ENCODE data around the gene BRD3.
A peak's percentile ranks its signal among the peaks of the same experiment; 100 is the strongest.

BRD3 gene

DNA sequence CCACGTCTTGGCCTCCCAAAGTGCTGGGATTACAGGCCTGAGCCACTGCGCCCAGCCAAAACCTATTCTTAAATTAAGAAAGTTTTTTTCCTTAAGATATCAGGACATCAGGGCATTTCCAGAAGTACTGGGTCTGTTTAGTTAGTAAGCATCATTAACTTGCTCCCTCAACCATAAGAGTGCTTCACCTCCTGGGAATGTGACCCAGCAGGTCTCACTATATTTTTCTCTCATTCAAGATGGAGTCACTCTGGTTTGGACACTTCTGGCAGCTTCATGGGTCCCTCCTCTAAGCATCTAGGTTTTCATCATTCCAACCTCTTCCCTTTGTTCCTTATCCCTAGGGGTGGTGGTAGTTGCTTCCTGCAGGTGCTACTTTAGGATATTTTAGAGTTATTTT lies 52.9 kb downstream of the BRD3 start:
- no peak for DNase-seq

DNA sequence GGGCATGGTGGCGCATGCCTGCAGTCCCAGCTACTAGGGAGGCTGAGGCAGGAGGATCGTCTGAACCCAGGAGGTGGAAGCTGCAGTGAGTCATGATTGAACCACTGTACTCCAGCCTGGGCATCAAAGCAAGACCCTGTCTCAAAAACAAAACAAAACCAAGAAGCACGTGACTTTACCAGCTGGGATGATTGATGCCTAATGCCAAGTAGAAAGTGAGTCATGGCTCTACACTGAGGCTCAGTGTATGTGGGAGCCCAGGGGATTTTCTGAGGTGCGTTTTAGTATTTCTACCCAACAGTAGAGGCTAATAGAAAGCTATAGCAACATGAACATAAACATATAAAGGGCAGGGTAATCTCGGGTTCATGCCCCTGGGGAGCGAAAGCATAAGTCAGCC lies 56.4 kb downstream of the BRD3 start:
- DNase-seq, result no peak

DNA sequence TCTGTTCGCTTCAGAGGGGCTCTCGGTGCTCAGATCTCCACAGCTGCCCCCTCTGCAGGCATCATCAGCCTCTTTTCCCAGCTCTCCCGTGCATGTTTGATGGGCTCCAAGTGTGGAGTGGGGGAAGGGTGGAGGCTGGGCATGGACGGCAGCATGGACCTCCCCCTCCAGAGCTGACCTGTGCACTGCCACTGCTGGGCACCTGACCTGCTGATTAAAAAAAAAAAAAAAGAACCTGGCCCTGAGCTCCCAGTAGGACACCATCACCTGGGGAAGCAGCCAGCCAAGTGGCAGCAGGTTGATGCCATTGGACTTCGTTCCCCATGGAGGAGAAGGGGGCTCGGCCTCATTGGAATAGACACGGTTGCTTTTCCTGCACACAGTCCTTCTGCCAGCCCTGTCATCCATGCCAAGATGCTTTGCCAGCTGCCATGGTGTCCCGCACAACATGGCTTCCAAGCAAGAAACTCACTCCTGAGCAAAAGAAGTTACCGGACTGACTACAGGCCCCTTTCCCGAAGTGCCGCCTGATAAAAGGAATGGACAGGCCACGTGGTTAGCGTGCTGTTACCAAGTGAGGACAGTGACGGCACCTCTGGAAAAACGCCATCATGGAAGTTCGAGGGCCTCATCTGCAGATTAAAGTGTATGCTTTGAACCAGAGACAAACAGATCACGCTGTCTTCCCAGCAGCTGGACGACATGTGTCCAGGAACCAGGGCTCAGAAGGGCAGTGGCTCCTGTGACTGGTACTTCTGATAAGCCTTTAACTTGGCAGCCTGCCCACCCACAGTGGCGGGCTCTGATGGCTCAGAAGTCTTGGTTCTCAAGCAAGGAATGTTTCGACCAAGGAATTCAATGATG lies 57.3 kb downstream of the BRD3 start:
- no peak for DNase-seq

DNA sequence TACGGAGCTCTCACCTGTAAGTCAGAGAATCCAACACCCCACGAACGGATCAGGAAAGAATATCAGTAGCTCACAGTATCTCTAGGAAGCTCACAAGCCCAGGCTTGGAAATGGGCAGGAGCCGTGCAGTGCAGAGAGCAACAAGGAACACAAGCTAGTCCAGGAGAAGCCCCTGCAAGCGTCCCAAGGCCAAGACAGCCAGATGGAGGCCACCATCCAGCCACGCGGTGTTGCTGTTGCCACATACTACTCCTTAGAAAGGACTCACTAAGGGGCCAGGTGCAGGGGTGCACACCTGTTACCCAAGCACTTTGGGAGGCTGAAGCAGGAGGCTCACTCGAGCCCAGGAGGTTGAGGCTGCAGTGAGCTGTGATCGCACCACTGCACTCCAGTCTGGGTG lies 60.3 kb downstream of the BRD3 start:
- DNase-seq, result no peak

DNA sequence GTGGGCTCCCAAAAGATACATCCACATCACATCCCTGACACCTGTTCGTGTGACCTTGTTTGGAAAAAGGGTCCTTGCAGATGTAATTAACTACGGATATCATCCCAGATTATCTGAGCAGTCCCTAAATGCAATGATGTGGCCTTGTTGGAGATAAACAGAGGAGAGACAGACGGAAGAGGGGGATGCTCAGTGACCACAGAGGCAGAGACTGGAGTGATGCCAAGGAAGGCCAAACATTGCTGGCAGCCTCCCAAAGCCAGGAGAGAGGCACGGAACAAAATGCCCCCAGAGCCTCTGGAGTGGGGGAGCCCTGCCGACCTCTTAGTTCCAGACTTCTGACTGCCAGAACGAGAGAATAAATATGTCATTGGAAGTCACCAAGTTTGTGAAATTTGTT lies 60.7 kb downstream of the BRD3 start:
- DNase-seq, result no peak

DNA sequence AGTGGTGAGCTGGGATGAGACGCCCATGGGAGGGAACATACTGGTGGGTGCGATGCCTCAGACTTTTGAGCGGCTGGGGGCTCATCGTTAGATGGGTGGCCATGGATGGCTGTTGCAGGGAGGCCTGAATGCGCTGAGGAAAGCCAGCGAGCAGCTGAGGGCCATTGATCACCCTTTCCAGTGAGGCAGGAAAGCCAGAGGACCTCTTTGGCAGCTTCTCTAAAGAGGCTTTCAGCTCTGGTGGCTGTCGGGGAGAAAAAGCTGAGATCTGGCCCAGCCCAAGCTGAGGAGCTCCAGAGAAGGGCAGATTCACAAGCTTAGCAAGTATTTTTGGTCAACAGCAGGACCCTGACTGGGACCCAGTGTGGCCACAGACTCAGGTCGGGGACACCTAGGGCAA lies 62.4 kb downstream of the BRD3 start:
- DNase-seq, result no peak

DNA sequence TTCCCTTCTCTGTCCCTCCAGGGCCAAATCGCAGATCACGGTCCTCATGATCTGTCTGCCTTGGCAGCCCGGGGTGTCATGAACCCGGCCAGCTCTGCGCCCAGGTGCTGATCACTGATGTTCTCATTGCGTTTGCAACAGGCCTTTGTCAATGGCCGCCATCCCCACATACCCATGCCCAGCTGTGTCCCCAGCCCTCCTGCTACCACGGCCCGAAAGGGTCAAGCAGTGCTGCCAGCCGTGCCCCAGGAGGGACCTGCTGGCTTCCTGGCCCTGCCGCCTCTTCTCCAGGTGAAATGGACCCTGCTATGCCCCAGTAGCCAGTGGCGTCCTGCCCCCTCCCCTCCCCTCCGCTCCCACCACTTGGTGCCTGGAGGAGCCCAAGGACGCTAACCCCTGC lies 62.9 kb downstream of the BRD3 start:
- DNase-seq, result no peak

DNA sequence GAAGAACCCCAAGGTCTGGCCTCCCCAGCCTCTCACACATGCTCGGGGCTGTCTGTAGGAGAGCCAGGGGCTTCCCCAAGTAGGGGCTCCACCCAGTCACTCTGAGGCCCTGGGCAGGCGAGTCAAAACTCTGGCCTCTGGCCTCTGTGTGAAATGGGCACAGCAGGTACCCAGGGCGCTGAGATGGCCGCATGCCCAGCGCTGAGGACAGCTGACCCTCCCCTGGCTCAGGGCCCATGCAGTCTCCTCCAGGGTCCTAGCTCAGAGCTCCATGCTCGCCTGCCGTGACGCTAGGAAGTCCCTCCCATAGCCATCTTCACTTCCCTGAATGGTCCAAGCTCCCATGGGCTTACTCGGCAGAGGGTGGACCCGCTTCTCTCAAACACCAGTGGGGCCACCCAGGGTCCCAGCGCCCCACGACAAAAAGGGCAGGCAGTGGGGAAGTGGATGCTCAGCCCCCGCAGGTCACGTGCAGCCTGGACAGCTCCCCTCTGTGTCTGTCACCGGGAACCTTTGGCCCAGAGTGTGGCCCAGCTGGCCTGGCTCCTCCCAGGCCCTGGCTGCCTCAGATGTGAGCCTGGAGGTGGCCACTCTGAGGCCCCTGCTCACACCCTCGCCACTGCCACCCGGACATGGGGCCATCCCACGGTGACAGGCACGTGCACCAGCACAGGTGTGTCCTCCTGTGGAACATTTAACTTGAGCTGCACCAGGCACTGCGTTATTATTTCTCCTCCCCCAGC lies 63.5 kb downstream of the BRD3 start:
- no peak for DNase-seq

DNA sequence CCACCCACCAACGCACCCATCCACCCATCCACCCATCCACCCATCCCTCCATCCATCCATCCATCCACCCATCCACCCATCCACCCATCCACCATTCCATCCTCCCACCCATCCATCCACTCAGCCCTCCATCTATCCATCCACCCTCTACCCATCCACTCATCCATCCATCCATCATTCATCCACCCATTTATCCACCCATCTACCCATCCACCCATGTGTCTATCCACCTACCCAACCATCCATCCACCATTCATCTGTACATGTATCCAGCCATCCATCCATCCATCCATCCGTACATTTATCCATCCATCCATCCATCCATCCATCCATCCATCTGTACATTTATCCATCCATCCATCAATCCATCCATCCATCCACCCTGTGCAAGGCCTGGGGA lies 64.6 kb downstream of the BRD3 start:
- DNase-seq, result no peak

DNA sequence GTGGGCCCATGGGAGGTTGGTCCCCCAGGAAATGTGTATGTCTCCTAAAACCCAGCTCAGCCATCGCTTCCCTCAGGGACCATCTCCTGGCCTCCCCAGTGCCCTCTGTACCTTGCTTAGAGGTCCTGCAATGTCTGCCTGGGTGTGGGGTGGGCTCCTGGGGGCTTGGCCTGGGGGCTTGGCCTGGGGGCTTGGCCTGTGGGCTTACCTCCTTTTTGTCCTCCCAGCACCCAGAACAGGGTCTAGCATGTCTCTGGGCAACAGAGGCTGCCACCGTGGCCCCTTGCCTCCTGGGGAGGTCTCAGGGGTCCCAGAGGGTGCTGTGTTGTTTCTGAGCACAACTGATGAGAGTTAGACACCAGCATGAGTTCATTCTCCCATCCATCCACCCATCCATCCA lies 65.0 kb downstream of the BRD3 start:
- DNase-seq, result no peak

DNA sequence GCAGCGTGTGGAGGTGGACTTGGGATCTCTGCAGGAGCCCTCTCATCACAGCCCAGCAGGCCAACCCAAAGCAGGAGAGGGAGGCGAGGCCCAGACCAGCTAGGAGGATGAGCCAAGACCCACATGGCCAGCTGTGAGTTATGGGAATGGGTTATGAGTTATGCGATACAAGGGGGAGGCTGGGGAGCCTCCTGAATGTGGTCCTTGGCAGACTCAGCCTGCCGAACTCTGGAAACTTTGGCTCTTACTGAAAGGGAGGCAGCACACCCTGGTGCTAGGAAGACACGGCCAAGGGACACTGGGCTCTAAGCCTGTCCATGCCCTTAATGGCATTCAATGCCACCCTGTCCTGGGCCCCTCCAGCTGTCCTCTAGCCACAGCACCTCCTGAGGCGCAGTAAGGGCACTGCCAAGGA lies 68.0 kb downstream of the BRD3 start:
- peak; percentile 40 for DNase-seq

DNA sequence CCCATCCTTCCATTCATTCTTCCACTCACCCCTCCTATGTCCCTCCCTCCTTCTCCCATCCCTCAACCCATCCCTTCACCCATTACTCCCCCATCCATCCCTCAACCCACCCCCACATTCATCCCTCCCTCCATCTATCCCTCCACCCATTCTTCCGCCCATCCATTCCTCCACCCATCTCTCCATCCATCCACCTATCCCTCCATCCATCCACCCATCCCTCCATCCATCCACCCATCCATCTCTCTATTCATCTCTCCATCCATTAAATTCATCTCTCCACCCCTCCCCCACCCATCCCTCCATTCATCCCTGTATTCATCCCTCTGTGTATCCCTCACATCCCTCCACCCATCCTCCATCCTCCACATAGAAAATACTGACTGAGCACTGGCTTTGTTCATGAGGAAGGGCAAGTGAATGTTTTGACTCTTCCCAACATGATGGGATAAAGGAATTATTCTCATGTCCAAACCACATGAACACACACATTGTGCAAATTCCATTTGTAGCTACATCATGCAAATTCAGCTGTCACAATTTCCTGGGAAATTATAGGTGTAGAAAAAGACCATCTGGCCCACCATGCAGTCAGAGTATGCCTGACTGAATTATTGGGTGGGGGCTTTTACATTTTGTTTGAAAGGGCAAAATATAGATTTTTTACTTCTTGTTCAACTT lies 68.8 kb downstream of the BRD3 start:
- DNase-seq, result peak; percentile 70

DNA sequence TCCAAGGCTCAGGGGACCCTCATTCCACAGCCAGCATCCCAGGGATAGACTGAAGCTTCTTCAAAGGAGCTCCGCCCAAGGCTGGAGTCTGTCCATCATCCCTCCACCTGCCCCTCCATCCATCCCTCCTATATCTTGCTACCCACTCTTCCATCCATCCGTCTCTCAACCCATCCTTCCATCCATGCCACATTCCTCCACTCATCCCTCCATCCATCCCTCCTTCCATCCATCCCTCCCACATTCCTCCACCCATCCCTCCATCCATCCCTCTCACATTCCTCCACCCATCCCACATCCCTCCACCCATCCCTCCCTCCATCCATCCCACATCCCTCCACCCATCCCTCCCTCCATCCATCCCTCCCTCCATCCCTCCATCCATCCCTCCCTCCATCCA lies 70.2 kb downstream of the BRD3 start:
- no peak for DNase-seq

DNA sequence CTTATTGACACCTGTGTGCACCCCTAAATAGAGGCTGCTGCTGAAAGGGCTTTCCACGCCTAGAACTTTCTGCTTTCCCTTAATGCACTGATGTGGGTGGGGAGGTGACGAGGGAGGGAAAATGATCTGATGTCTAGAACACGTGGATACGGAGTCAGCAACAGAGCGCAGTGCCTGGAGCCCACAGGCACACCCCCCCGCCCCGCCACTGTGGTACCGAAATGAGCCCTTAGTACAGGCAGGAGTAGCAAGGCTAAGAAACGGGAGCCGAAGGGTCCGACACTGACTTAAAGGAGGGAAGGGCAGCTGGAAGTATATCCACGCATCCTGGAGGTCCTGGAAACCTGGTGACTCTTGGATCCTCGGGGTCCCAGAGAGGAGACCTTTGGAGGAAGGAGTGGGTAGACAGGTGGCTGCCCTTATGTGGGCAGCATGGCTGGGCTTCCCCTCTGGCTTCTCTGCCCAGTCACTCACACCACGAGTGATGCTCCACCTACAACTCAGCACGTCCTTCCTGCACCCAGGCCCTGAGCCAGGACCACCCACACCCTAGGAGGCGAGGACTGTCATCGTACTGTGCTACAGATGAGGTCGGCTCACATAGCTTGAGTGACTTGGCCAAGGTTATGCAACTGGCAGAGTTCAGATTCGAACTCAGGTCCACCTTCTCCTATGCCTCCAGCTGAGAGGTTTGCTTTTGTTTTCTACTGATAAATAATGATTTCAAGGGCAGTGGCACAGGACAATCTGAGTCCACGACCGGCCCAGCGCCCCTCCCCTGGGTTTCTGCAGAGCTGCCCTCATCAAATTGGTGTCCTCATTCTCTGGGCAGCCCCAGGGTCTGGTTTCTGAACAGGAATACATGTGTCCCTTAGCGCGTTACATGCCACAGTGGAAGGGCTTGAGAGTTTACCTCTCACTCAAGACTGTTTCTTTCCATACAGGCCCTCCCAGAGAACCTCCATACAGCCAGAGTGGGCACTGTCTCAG lies 71.0 kb downstream of the BRD3 start:
- peak; percentile 8 for DNase-seq

DNA sequence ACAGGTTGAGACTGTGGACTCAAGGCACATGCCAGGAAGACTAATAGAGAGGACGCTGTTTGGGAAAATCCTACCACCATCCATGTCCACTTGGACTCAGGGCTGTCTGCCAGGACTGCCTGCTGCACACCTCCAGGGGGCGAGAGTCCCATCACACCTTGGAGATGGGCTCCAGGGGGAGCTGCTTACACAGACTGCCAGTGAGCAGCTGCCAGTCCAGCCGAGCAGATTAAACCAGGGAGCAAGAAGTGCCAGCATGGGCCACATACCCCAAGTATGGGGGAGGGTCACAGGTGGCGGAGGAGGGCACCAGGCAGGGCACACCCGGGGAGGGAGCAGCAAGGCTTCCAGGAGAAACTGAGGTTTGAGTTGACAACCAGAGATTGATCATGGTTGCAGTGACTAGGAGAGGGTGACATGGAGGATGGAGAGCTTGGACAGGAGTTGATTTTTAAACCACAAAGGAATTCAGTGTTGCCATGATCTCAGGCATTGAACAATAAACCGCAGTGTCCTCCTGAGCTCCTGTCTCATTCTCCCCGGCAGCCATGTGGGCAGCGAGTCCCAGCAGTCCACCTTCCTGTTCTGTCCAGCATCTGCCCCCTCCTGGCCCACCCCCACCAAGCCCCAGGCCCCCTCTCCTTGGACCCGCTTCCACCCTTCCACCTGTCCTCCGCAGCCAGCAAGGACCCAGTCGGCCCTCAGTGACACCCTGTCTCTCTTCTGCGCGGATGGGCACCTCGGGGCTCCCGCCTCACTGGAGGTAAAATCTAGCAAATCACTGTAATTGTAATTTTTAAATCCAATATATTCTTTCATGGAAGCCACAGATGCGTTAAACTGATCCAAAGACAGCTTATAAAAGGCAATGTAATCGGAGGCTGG lies 72.6 kb downstream of the BRD3 start:
- peak; percentile 15 for DNase-seq

DNA sequence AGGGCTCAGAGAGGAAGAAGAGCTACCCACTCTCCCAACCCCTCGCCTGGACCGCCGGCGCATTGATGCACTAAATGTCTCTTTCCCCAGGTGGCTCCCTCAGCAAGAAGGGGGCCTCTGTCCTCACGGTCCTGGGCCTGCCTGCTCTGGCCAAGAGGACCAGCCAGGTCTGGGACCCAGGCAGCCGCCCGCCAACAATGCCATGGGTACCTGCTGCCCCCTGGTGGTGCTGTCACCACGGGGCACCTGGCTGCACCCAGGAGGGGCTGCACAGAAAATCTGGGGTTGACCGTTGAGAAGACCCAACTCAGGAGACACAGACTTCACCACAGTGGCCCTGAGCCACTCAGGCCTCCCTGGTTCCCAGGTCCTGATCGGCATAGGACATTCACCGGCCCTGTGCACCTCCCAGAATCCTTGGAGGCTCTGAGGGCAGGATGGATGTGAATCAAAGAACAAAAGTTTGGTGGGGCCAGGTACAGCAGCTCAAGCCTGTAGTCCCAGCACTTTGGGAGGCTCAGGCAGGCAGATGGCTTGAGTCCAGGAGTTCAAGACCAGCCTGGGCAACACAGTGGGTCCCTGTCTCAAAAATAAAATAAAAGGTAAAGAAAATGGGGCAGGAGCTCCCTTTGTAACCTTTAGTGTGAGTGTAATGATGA lies 73.3 kb downstream of the BRD3 start:
- peak; percentile 61 for DNase-seq

DNA sequence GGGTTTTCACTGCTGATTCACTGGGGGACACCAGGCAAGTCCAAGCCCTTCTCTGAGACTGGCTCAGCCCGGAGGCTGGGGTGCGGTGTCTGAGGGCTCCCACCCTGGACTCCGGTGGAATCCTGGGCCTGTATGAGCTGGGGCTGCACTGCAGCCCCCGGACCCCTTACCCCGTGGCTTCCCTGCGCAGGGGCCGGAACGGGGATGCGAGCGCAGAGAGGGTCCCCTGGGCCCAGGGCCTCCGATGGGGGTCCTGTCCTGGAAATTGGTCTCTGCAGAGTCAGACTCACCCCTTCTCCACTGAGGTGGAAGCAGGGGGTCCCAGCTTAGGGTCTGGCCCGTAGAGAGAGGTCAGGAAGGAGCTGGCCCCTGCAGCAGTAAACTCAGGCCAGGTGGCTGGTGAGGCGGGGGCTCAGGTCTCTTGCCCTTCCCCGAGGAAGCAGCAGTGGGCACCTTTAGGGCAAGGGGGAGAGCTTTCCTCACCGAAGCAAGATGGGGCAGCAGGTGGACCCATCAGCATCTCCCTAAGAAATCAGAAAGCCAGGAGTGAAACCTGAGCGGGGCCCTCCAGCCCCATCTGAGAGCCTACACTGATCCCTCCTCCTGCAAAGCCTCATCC lies 74.1 kb downstream of the BRD3 start:
- no peak for DNase-seq

DNA sequence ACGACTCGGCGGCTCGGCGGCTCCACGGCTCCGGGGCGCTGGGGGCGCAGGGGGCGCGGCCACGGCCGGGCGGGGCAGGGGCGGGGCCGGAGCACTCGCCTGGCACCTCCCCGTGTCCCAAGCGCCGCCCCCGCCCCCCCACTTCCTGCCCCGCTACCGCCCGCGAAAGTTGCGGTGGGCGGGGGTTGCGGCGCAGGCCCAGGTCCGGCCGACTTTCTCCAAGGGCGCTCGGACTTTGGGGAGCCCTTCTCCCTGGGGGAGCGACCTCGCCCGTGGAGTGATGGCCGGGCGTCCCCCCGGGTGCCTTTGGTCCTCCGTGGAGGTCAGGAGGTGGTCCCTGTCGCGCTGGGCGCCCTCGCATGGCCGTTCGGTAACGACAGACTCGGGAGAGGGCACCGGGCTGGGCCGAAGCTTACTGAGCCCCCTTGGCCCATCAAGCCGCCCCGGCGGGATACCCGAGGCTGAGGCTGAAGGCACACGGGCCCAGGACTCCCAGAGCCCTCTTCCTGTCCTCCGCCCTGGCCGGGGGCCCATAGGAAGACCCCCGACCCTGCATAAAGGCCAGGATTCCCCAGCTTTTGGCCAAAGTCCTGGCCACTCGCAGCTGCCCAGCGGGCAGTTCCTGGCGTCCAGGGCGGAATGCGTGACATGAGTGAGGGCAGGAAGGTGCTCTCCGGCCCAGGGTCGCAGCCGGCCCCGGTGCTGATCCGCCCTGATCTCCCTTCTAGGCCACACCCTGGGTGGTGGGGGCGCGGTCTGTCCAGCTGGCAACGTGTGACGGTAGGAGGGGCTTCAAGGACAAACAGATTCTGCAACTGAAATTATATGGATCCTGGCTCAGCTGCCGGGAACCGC lies 74.8 kb downstream of the BRD3 start:
- peak; percentile 90 for DNase-seq

All from fibroblast of skin of scalp (primary cell).